ENCODE results near the gene SLC9A3.

- TF ChIP-seq CTCF (IDR thresholded peaks at IDR 0.05; ENCODE audit: borderline replicate concordance, extremely low read depth, low read length, poor library complexity, severe bottlenecking): no peak
- no peak for TF ChIP-seq EZH2 (IDR thresholded peaks at IDR 0.05; ENCODE audit: borderline replicate concordance, low read depth, low read length, severe bottlenecking)
These were observed 76.0 kb downstream of the SLC9A3 start for GRCh38 chr5:448061-448765.

All from DND-41 (cell line).